Endodermal cell (in vitro differentiated cells): ENCODE data around the gene ING5. TPM values are rescaled to one million over a fixed set of nuclear protein-coding genes. Genes with fewer than 3 reads are reported as not detected.

ENCODE experiments used
- DNase-seq: peaks from one replicate; pipeline ENCODE4 v3.0.0-alpha.2; 2017
- H3K27ac ChIP-seq: 2 replicates; pipeline ENCODE4 v1.5.1; 2013; ENCODE audit warnings: mild to moderate bottlenecking, low read depth, low read length, moderate library complexity
- H3K27me3 ChIP-seq: 2 replicates; pipeline ENCODE4 v1.6.1; 2013; ENCODE audit warnings: mild to moderate bottlenecking, low read length, moderate library complexity; ENCODE audit not compliant: insufficient read depth, control insufficient read depth, poor library complexity, severe bottlenecking
- H3K36me3 ChIP-seq: 2 replicates; pipeline ENCODE4 v1.7.0; 2013; ENCODE audit warnings: mild to moderate bottlenecking, low read length, moderate library complexity; ENCODE audit not compliant: control insufficient read depth, insufficient read depth
- H3K4me1 ChIP-seq: one replicate; pipeline ENCODE4 v1.7.0; 2013; ENCODE audit warnings: low read length; ENCODE audit not compliant: control insufficient read depth, insufficient read depth
- H3K4me3 ChIP-seq: 2 replicates; pipeline ENCODE4 v1.5.1; 2013; ENCODE audit warnings: mild to moderate bottlenecking, low read length, moderate library complexity
- H3K9ac ChIP-seq: 2 replicates; pipeline ENCODE4 v1.6.1; 2013; ENCODE audit warnings: mild to moderate bottlenecking, low read length, moderate library complexity; ENCODE audit not compliant: poor library complexity, severe bottlenecking; ENCODE audit errors: extremely low read depth
- H3K9me3 ChIP-seq: 2 replicates; pipeline ENCODE4 v1.6.1; 2013; ENCODE audit warnings: mild to moderate bottlenecking, low read length, moderate library complexity; ENCODE audit not compliant: control insufficient read depth
- H3K27ac Mint-ChIP-seq: 2 replicates; pipeline ENCODE4 v1.8.0; 2020; ENCODE audit warnings: mixed read lengths
- H3K27me3 Mint-ChIP-seq: 2 replicates; pipeline ENCODE4 v1.8.0; 2021; ENCODE audit warnings: mild to moderate bottlenecking, mixed read lengths; ENCODE audit not compliant: insufficient read depth
- H3K36me3 Mint-ChIP-seq: 2 replicates; pipeline ENCODE4 v1.8.0; 2020; ENCODE audit warnings: low read depth, mixed read lengths
- H3K4me1 Mint-ChIP-seq: 2 replicates; pipeline ENCODE4 v1.8.0; 2020; ENCODE audit warnings: mixed read lengths
- H3K4me3 Mint-ChIP-seq: 2 replicates; pipeline ENCODE4 v1.8.0; 2020; ENCODE audit warnings: mild to moderate bottlenecking, moderate library complexity, mixed read lengths
- H3K9me3 Mint-ChIP-seq: 2 replicates; pipeline ENCODE4 v1.8.0; 2020; ENCODE audit warnings: mild to moderate bottlenecking, mixed read lengths
- WGBS, 2 experiments: methylation state at CpG; one replicate each; pipeline versions ENCODE4 v1.1.5 to v1.1.7; 2013; ENCODE audit warnings: missing lambda C conversion rate in 2 of 2, mixed read lengths in 1 of 2; ENCODE audit not compliant: insufficient coverage in 1 of 2, insufficient read length in 1 of 2; 5-methylcytosine and 5-hydroxymethylcytosine counted together
- total RNA-seq, 2 donors: library from RNA; stranded (reverse); fragmentation: NEBNext Ultra II Directional in 1 of 2; extraction: Animal tissue kit (Norgen Biotek cat#: 25700) in 1 of 2; gene quantifications; 2 replicates in 1 of 2; 3 replicates in 1 of 2; pipeline ENCODE4 v1.2.1, GENCODE V29; 2021
- TF ChIP-seq, protein P1 (sequence below): fragments of 200-600 bp; sonication (generic); conservative IDR thresholded peaks from 2 replicates; pipeline ENCODE4 v1.5.0; 2021; ENCODE audit warnings: antibody characterized with exemption, mild to moderate bottlenecking

ING5 gene
- total RNA-seq, 2 donors from 2014 or later: 44.9 to 53.1 TPM

GRCh38 chr2:241751776-241752175 is 49.9 kb downstream of the ING5 start:
- H3K9ac ChIP-seq: no peak overlapping the region
- H3K36me3 ChIP-seq: no peaks in the 10 kb centered on the region
- no peak overlapping the region for H3K27ac ChIP-seq
- H3K27me3 Mint-ChIP-seq: no peaks in the 10 kb centered on the region
- H3K4me1 Mint-ChIP-seq: no peaks in the 10 kb centered on the region
- TF ChIP-seq, protein P1, sequence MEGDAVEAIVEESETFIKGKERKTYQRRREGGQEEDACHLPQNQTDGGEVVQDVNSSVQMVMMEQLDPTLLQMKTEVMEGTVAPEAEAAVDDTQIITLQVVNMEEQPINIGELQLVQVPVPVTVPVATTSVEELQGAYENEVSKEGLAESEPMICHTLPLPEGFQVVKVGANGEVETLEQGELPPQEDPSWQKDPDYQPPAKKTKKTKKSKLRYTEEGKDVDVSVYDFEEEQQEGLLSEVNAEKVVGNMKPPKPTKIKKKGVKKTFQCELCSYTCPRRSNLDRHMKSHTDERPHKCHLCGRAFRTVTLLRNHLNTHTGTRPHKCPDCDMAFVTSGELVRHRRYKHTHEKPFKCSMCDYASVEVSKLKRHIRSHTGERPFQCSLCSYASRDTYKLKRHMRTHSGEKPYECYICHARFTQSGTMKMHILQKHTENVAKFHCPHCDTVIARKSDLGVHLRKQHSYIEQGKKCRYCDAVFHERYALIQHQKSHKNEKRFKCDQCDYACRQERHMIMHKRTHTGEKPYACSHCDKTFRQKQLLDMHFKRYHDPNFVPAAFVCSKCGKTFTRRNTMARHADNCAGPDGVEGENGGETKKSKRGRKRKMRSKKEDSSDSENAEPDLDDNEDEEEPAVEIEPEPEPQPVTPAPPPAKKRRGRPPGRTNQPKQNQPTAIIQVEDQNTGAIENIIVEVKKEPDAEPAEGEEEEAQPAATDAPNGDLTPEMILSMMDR: no peak
- no peak overlapping the region for H3K4me3 Mint-ChIP-seq
- no peak overlapping the region for H3K4me3 ChIP-seq
- H3K27me3 ChIP-seq: no peaks in the 10 kb centered on the region
- DNase-seq: no peak
- H3K4me1 ChIP-seq: no peaks in the 10 kb centered on the region
- peaks cover 43% of the 10 kb centered on the region for H3K36me3 Mint-ChIP-seq
- no peaks in the 10 kb centered on the region for H3K9me3 ChIP-seq
- peaks cover 4% of the 10 kb centered on the region for H3K9me3 Mint-ChIP-seq
- 93 to 98% methylated on average over 12 to 18 of the region's 18 CpGs for WGBS, 2 experiments
- H3K27ac Mint-ChIP-seq: no peak overlapping the region

- H3K9me3 Mint-ChIP-seq: no peaks in the 10 kb centered on the region
- H3K4me3 Mint-ChIP-seq: no peak overlapping the region
- H3K9me3 ChIP-seq: no peaks in the 10 kb centered on the region
- no peak for DNase-seq
- no peaks in the 10 kb centered on the region for H3K36me3 ChIP-seq
- TF ChIP-seq, protein P1: no peak
- H3K4me1 ChIP-seq: no peaks in the 10 kb centered on the region
- no peaks in the 10 kb centered on the region for H3K27me3 ChIP-seq
- H3K4me3 ChIP-seq: no peak overlapping the region
- H3K36me3 Mint-ChIP-seq: peaks cover 42% of the 10 kb centered on the region
- no peak overlapping the region for H3K27ac ChIP-seq
- WGBS, 2 experiments: 95 to 96% methylated on average over 13 to 14 of the region's 14 CpGs
- no peaks in the 10 kb centered on the region for H3K27me3 Mint-ChIP-seq
- H3K9ac ChIP-seq: no peak overlapping the region
- no peaks in the 10 kb centered on the region for H3K4me1 Mint-ChIP-seq
- no peak overlapping the region for H3K27ac Mint-ChIP-seq
Measured at GRCh38 chr2:241752253-241752652, 50.4 kb downstream of the ING5 start.

- Mint-ChIP-seq H3K27ac (no peak overlapping the region), H3K4me3 (no peak overlapping the region), H3K36me3 (peaks cover 41% of the 10 kb centered on the region), H3K27me3 (no peaks in the 10 kb centered on the region), H3K9me3 (no peaks in the 10 kb centered on the region), H3K4me1 (no peaks in the 10 kb centered on the region)
- WGBS, 2 experiments: 93% methylated on average over 13 to 21 of the region's 21 CpGs
- no peaks in the 10 kb centered on the region for H3K4me1 ChIP-seq
- H3K9me3 ChIP-seq: no peaks in the 10 kb centered on the region
- H3K36me3 ChIP-seq: no peaks in the 10 kb centered on the region
- no peak overlapping the region for H3K27ac ChIP-seq
- DNase-seq: no peak
- H3K27me3 ChIP-seq: no peaks in the 10 kb centered on the region
- TF ChIP-seq, protein P1: no peak
- no peak overlapping the region for H3K9ac ChIP-seq
- no peak overlapping the region for H3K4me3 ChIP-seq
Measured at GRCh38 chr2:241752689-241753276, 50.9 kb downstream of the ING5 start.
